Activated naive CD4-positive, alpha-beta T cell (primary cell): Measurements from ENCODE around the gene IMMP2L.

Source experiments
- DNase-seq, 4 experiments: peaks; one replicate each; lab custom pipeline; 2025; lab: John Stamatoyannopoulos, UW

Gene IMMP2L

DNA sequence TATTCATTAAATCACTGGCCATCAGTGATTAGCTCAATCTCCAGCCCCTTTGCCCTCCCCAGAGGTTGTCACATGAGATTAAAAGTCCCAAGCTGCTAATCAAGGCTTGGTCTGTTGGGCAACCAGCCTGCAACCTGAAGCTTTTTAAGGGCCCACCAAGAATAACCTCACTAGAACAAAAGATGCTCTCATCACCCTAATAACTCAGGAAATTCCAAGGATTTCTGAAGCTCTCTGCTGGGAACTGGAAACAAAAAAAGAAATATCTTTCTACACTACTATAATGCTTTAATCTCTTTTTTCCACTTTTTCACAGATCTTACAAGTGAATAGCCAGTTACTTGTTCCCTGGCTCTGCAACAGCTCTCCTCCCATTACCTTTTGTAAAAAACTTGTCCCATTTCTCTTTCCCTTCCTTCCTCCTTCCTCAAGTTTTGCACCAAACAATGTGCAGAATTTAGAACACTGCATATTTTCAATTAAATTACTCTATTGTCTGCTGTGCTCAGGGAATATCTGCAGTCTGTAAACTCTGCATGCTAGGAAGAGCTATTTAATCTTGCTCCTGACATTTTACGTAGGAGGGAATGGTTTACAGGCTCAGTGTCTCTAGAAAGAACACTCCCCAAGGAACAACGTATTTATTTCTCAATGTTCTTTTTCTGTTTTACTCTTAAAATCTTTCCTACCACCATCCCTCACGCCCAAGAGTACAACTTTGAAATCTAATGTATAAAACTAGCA, 169.1 kb downstream of the IMMP2L start:
- DNase-seq = no peak

DNA sequence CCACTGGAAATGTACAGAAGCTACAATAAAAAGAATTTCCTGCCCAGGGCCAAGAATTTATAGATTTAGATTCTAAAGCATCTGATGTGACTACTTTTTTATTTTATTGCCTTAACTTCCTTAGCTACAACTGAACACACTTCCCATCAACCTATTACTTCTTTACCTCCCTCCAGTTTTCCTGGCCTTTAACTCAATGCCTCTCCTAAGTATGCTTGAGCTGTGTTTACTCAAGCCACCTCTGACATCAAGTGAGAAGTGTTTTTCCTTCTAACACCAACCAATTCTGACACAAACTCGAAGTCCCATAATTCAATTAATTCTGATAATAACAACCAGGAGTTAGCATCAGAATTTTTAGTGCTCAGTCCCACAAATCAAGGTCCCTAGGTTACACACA, 170.0 kb downstream of the IMMP2L start:
- no peak for DNase-seq

DNA sequence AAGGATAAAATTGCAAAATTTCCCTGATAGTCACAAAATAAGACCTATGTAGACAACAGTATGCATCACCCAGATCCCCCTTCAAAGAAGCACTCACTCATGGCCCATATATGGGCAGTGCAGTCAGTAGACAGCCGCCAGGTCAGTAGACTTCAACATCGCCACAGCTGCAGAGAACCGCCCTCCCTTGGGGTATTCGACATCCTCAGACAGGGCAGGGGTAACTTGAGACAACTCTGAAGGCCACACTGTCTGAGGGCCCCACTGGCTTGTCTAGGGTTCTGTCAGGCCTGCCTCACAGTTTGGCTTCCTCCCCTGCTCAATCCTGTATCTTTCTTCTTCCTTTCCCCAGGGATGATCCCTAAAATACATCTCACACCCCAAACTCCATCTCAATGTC, 172.3 kb downstream of the IMMP2L start:
- no peak for DNase-seq

DNA sequence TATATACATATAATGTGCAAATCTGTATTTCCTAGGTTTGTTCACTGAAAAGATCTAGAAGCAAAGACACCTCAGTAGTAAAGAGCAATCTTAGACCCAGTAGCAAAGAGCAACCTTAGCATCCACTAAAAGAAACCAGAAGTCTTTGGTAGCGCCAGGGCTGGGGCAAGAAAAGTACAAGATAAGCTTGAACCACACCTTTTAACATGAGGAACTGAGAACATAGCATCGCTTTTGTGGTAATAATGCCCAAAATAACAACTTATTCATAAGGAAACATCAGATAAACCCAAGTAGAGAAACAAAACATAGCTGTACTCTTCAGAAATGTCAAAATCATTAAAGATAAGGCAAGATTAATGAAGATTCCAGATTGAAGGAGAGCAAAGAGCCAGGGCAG, 173.4 kb downstream of the IMMP2L start:
- DNase-seq = no peak

DNA sequence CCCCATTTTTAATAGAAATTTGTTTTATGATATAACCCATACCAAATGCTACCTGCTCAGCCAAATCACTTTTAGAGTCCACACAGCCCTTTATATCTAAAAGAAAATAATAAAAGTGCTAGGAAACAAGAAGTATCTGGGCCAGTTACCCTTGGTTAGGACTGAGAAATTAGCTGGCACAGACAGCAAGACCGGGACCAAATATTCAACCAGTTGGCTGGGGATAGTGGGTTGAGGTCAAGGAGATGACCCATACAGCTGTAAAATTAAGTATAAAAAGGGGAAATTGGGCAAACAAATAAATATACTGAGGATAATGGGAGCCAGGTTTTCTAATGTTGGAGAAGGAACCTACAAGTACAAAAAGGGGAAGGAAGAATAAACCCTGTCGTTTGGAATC, 174.3 kb downstream of the IMMP2L start:
- DNase-seq = no peak

DNA sequence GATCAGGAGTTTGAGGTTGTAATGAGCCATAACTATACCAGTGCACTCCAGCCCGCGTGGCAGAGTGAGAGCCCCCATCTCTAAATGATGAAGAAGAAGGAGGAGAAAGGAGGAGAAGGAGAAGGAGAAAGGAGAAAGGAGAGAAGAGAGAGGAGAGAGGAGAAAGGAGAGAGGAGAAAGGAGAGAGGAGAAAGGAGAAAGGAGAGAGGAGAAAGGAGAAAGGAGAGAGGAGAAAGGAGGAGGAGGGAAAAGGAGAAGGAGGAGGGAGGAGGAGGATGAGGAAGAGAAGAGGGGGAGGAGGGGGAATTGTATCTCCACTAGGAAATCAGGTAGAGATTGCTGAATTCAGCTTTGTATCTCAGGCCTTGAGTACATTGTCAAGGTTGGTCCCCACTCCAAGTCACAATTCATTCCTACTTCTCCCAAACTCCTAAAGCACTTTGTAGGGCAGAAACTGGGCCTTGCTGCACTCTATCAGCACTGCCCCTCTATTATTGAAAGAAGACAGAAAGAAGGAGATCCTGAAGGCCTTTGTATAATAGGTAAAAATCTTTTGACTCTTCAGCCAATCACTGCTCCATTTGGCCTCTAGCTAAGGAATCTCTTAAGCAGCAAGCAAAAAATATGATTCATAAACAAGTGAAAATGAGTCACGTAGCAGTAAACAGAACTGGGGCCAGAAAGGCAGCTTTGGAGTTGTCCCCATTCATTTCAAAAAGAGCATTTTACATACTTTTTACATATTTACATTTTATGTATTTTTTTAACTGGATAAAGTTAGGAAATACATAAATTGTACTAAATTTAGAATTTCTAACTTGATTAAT, 178.0 kb downstream of the IMMP2L start:
- DNase-seq = no peak

DNA sequence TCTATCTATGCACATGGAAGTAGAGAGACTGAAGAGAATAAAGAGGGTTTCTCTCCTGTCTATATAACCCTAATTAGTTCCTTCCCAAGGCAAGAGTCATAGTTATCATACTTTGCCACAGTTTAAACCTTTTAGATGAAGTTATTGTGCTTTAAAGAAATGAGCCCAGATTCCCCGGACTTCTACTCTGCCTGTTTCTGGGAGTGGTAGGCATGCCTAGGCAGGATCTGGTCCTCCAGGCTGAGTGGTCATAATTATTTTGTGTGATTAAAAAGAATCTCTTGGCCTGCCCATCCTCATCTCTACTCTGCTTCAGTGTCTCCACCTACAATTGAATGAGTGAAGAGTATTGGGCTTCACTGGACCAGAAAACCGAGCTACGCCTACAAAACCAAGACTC, 179.2 kb downstream of the IMMP2L start:
- no peak for DNase-seq

DNA sequence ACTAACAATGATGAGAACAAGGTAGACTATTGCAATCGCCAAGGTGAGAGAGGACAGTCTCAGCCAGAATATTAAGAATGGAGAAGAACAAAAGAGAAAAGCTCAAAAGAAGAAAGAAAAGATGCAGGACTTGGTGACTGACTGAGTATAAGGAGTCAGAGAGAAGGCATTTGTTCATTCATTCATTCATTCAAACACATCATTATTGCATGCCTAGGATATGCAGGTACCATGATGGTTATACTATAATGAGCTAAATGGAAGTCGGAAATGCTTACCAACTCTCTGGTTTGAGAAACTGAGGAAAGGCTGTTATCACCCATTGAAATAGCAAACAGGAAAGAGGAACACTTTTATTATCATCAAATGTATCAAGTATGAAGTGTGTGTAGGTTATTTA, 180.7 kb downstream of the IMMP2L start:
- DNase-seq = no peak

DNA sequence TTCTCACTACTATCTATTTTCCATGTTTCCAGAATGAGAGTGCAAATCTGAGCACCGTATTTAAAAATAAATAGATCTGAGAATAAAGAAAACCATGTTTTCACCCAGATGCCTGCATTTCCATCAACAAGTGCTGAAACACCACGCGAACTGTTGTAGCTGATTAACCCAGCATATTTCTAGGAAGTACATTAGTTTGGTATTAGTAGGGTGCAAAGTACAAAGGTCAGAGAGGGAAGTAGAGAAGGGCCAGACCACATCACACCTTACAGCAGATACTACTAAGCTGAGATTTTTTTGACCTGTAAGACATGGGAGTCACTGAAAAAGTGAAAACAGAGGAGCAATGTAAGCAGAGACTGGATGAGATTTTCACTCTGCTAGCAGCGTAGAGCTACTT, 181.3 kb downstream of the IMMP2L start:
- no peak for DNase-seq

DNA sequence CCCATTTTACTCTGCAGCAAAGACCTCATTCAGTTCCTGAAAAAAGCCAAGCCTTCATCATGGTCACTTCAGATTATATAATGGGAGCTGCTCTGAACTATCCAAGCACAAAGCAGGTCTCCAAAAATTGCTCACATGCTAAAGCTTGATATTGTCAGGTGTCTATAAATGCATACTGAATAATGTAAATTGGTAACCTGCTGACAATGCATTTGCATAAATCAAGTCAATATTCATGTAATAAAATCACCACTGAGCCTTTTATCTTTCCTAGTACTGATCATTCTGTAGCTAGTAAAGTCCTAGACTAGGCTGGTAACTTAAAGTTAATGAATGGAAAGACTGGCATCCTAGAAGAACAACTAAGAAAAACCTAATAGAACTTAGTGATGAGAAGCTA, 188.3 kb downstream of the IMMP2L start:
- DNase-seq = no peak

DNA sequence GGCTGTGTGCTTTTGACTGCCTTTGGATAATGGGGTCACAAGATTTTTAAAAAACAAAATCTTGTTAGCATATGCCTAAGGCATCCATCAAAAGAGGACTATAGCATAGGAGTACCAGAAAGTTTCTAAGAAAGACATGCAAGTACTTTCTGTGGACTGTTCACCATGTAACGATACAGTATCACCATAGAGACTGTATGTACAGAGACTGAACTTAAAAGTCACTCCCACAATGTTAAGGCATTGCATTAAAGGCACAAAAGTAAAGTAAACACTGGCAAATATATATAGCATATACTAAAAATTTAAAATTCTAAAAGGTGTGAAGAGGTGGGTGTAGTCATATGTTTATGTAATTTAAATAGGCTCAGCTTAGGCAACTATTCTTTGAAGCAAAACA, 190.9 kb downstream of the IMMP2L start:
- no peak for DNase-seq

DNA sequence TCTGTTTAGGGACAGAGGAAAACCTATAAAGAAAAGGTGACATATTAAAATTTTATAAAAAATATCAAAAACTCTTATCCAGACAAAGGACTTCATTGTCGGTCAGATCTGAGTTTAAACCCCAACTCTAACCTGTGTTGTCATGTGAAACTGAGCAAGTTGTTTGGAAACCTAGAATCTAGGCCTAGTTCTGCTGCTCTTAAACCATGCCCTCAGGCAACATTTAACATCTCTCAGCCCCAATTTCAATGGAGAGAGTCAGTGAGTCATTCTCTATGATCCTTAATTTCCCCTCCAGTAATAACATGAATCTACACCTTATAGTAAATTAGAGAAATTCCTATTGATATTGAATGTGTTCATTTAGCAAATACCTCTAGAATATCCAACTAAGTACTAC, 192.3 kb downstream of the IMMP2L start:
- no peak for DNase-seq

DNA sequence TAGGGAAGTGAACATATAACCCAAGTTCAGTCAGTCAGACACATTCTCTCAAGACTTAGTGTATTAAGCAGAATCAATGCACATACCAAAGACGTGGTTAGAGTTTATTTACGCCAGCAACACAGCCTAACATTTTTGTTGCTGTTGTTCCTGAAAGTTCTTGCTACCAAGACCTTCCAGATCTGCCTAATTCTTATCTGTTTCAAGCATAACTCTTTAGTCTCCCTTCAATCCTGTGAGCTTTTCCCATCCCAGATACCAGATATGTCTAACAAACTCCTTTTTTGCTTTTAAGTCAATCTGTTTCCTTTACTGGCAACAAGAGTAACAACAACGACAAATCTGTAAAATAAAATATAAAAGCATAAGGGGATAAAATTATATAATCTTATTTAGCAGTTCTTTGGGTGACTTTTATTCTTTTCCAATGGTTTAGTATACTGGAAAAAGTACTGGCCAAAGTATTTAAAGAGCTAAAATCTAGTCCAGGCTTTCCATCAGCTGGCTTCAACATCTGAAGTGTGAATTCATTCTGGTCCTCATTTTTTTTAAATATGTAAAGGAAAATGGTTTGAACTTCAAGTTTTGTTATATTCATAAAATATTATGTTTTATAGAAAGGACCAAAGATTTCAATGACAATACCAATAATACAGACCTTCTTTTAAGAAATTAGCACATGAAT, 193.8 kb downstream of the IMMP2L start:
- DNase-seq = no peak

DNA sequence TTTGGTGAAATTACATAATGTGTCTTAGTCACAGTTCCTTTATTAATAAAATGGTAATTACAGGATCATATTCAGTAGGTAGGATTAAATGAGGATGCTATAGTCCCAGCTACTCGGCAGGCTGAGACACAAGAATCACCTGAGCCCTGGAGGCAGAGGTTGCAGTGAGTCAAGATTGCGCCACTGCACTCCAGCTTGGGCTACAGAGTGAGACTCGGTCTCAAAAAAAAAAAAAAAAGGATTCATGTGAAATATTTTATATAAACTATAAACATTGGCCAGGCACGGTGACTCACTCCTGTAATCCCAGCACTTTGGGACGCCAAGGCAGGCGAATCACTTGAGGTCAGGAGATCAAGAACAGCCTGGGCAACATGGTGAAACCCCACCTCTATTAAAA, 197.9 kb downstream of the IMMP2L start:
- DNase-seq = no peak

DNA sequence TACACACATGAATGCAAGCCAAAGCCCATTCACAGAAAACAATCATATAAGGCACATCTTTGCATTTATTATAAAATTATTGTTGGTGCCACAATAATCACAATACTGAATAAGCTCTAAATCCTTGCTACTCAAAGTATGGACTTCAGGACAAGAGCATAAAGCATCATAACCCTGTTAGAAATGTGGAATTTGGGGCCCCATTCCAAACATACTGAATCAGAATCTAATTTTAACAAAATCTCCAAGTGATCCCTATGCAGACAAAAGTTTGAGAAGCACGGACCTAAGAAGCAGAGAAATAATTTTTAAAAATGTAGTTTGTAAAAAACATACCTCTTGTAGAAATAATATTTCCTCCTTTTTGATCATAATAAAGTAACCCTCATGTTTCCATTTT, 199.2 kb downstream of the IMMP2L start:
- no peak for DNase-seq

DNA sequence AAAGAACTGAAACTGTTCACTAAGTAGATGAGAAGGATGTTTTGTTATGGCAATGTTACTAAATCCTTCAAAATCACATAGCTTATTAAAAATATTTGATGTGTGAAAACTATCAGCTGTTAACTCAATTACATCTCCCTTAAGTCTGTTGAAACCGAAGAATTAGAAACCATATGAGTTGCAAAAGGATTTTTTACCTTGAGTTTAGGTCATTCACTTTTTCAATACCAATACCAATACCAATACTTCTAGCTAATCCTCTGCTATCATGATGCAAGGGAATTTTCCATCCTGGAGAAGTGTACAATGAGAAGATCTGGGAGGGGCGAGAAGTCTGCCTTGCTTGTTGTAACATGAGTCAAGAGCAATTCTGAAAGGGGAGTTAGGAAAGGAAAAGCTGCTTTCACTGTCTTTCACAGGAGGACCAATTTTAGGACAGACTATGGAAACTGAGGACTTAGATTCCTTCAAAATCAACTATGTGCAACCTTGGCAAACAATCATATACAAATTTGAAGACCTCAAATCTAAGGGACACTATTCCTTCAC, 199.7 kb downstream of the IMMP2L start:
- DNase-seq = no peak

DNA sequence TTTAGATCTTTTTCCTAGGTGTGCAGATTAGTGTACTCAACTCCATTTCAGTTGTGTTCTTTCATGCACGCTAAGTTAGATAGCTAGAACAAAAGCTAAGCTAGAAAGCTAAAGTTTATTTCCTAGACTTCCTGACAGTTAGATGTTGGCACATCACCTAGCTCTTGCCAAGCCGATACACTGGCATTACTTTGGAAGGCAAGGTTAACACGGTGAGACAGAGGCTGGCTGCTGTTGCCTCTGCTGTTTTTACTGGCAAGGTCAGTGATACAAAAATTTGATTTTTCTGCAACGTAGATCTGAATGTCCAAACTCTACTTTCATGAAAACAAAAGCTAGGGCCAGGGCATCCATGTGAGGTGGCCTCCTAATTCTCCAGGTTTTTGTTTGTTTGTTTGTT, 203.4 kb downstream of the IMMP2L start:
- DNase-seq = no peak

DNA sequence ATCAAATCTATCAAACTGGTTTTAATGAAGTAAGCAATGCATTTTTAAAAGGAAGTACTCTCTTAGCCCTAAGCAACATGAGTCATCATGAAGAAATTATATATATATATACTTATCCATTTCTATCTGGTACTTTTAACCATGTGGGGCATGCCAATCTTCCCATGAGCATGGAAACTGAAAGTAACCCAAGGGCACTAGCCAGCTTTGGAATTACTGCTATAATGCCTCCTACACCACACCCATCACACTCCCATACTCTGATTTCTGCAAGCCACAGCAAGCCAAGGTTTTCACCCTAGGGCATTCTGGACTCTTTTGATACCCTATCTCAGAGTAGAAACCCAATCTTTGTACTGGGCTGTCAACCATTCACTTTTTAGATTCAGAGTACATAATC, 204.6 kb downstream of the IMMP2L start:
- DNase-seq = no peak

DNA sequence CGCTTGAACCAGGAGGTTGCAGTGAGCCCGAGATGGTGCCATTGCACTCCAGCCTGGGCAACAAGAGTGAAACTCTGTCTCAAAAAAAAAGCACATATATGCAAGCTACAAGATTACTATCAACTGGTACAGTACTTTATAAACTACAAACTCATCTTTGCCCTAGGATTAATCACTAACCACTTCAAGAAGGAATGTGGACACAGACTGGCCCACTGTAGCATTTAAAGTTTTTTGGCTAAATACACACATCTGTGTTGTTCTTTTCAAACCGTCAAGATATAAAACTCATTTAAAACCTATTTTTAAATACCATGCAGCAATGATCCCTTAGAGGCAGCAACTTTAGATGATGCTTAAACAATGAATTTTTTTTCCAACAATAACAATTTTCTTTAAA, 205.4 kb downstream of the IMMP2L start:
- no peak for DNase-seq

DNA sequence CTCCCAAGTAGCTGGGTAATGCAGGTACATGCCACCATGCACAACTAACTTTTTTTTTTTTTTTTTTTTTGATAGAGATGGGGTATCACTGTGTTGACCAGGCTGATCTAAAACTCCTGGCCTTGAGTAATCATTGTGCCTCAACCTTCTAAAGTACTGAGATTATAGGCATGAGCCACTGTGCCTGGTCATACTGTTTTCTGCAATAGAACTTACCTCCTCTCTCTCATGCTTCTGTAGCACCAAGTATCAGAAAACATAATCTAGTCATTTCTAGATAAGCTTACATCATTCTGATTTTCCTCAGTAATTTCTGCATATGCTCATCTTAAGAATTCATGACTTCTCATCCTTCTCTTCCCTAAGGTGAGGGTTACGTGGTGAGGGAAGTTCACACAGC, 210.0 kb downstream of the IMMP2L start:
- DNase-seq = no peak

DNA sequence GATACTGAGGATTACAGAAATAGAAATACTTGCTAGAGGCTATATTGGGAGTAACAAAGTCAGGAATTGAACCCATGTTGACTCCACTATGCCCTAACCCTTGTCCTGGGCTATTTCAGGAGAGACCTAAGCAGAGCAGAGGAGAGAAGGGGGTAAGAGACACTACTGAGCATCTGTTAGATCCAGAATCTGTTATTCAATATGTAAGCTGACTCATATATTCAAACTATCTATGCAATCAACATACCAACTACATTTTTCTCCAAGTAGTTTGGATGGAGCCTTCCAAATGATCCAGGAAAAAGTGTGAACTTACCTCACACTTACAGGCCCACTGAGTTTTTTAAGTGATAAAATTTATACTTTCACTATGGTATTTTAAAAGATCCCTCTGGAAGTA, 216.1 kb downstream of the IMMP2L start:
- DNase-seq = no peak

DNA sequence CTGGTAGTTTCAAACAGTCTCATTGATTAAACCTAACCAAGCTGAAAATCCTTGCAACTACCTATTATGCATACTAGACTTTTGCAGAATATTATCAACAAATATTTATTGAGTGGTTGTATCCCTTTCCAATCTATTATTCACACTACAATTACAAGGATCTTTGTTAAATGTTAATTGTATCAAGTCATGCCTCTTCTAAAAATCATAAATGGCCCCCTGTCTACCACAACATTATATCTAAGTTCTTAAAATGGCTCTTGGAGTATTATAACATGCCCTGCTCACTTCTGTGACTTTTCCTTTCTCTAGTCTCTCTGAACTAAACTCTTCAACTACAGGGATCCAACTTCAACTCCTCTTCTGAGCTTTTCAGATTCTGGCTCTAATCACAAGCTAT, 219.3 kb downstream of the IMMP2L start:
- DNase-seq = no peak

DNA sequence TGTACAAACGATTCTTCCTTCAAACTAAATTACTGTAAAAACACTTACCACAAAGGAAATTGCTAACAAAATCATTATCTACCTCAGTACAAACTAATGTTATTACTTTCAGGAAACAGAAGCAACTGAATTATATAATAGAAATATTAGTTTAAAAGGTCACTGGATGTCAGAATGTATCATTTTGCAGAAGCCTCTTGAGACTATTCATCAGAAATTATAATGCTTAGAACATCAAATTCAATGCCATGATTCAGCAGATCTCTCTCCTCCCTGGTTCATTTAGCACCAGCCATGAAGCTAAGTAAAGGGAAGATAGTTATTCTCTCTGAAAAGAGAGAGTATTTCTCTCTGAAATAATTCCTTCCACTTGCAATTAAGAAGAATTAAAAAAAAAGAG, 223.3 kb downstream of the IMMP2L start:
- no peak for DNase-seq
